HG03060 (cell line): ENCODE measurements around the gene KLHL6.
A peak's percentile ranks its signal among the peaks of the same experiment; 100 is the strongest.
"Not testable (repeated sequence)": the region's sequence is repeated elsewhere in the genome, so short reads cannot be mapped to it uniquely, and the experiment has no call there.

Experiments
- ATAC-seq: cut with Tn5 transposase; IDR thresholded peaks from one replicate; pipeline ENCODE4 v1.9.1; 2021; ENCODE audit warnings: low read depth, moderate number of reproducible peaks; ENCODE audit not compliant: unreplicated experiment

KLHL6 gene

GRCh38 chr3:183570191-183570590, 14.7 kb upstream of the KLHL6 start:
- ATAC-seq, result not testable (repeated sequence)

GRCh38 chr3:183566880-183567279, 11.4 kb upstream of the KLHL6 start:
- ATAC-seq, result no peak

- no peak for ATAC-seq
Observed at GRCh38 chr3:183564046-183564445, 8.5 kb upstream of the KLHL6 start.

GRCh38 chr3:183563536-183563874, 8.0 kb upstream of the KLHL6 start:
- ATAC-seq, result no peak

GRCh38 chr3:183560607-183561006, 5.1 kb upstream of the KLHL6 start:
- ATAC-seq, result no peak

GRCh38 chr3:183558495-183558894, 3.0 kb upstream of the KLHL6 start:
- ATAC-seq, result no peak

- ATAC-seq, result no peak
Observed at GRCh38 chr3:183556722-183557121, 1.2 kb upstream of the KLHL6 start.

GRCh38 chr3:183554377-183554776, 1.1 kb downstream of the KLHL6 start:
- ATAC-seq, result no peak

GRCh38 chr3:183553334-183554026, 2.0 kb downstream of the KLHL6 start:
- ATAC-seq, result no peak

GRCh38 chr3:183551930-183552329, 3.6 kb downstream of the KLHL6 start:
- ATAC-seq, result no peak

- no peak for ATAC-seq
Observed at GRCh38 chr3:183548262-183548769, 7.2 kb downstream of the KLHL6 start.

- no peak for ATAC-seq
Observed at GRCh38 chr3:183546625-183547024, 8.9 kb downstream of the KLHL6 start.

GRCh38 chr3:183545708-183546107, 9.8 kb downstream of the KLHL6 start:
- ATAC-seq, result no peak

GRCh38 chr3:183542355-183542754, 13.2 kb downstream of the KLHL6 start:
- ATAC-seq, result no peak

- no peak for ATAC-seq
Observed at GRCh38 chr3:183541738-183542137, 13.8 kb downstream of the KLHL6 start.

GRCh38 chr3:183541235-183541655, 14.3 kb downstream of the KLHL6 start:
- ATAC-seq, result no peak

GRCh38 chr3:183540501-183541234, 14.8 kb downstream of the KLHL6 start:
- ATAC-seq, result no peak

- no peak for ATAC-seq
Observed at GRCh38 chr3:183539811-183540210, 15.7 kb downstream of the KLHL6 start.

GRCh38 chr3:183538486-183538885, 17.0 kb downstream of the KLHL6 start:
- ATAC-seq, result no peak

- ATAC-seq, result no peak
Observed at GRCh38 chr3:183537295-183537730, 18.2 kb downstream of the KLHL6 start.

- peak; percentile 64 for ATAC-seq
Observed at GRCh38 chr3:183536238-183536880, 19.1 kb downstream of the KLHL6 start.
